HG02973 (cell line): ENCODE data around the gene SHPK.

Source experiments
- ATAC-seq: cut with Tn5 transposase; IDR thresholded peaks from one replicate; pipeline ENCODE4 v1.9.1; 2021; ENCODE audit warnings: moderate library complexity; ENCODE audit not compliant: unreplicated experiment

SHPK gene

DNA sequence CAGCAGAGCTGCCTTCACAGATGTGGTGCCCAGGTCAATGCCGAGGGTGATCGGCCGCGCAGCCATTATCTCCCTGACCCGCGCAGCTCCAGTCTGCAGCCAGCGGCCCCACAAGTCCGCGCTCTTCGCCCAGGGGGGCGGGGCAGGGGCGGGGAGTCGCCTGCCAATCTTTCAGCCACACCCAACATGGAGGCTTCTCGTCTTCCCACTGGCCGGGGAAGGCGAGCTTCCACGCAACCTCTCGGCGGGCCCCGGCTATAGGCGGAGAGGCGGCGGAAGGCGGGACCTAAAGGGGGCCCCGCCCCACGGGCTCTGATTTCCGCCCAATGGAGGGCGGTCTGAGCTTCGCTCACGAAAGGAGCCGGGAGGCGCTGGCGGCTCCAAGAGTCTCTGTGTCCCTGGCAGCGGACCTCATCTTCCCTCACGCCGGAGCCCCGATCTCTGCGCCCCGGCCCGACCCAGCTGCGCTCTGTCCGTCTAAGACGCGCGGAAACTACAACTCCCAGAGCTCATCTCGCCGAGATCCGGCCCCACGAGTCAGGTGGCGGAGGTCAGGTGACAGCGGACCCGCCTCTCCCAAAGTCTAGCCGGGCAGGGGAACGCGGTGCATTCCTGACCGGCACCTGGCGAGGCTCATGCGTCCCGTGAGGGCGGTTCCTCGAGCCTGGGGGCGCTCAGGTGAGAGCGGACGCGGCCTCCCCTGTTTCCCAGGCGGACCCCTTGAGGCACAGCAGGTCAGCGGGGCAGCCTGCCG, at the start of gene SHPK, which contains the start of gene CTNS:
Gene SHPK, minus strand, starts transcription at position 97 of the 754 bp plus-strand sequence. Its CDS starts 31 bp downstream, at position 66.
Gene CTNS, plus strand, starts transcription at position 607 of the 754 bp plus-strand sequence. CDS start 3,447 bp downstream, outside the sequence.
- ATAC-seq = peak; percentile 86

- ATAC-seq = no peak
Measured at GRCh38 chr17:3685174-3685573, 49.1 kb upstream of the SHPK start.

DNA sequence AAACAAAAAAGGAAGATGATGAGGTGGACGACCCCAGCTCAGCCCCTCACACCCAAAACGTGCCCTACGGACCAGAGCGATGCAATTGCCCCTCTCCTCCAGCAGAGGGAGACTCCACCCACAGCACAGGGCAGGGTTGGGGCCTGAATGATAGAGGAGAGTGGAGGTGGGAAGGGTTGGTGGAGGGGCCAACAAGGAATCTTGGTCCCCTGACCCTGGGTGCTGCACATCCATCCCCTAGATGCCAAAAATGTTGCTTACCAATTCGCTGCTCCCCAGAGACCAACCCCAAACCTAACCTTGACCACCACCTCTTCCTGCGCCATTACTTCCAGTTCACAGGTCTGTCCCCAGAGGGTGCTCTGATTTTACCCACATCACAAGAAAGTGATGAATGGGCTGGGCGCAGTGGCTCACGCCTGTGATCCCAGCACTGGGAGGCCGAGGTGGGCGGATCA, 47.0 kb upstream of the SHPK start:
- no peak for ATAC-seq

DNA sequence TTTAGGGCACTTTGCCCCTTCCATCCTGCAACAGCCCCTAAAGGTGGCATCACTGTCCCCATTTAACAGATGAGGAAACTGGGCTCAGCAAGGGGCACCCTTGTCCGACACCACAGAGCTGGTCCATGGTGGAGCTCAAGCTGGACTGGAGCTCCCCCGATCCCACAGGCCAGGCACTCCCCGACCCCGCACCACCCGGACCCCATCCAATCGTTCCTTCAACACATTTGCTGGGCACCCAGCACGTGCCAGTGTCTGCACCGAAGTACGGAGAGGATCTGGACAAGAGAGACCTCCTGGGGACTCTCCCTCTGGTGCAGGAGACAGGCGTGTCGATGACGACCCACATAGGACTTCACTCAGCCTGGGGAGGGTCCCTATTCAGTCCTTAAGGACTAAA, 46.0 kb upstream of the SHPK start:
- ATAC-seq = no peak

DNA sequence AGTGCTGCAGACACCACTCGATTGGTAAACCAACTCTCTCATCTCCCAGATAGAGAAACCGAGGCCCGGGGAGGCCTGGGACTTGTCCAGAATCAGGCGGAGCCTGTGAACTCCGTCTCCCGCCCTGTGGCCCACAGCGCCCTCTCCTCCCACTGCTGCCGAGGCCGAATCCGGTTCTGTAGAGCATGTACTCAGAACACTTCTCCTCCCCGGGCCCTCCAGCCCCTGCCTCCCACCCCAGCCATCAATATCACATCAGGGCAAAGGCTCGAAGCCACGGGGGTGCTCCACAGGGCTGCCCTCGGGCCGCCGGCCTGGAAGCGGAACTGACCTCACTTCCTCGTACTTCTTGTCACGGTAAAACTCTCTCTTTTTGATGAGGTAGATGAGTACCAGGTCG, 45.5 kb upstream of the SHPK start:
- ATAC-seq = no peak

DNA sequence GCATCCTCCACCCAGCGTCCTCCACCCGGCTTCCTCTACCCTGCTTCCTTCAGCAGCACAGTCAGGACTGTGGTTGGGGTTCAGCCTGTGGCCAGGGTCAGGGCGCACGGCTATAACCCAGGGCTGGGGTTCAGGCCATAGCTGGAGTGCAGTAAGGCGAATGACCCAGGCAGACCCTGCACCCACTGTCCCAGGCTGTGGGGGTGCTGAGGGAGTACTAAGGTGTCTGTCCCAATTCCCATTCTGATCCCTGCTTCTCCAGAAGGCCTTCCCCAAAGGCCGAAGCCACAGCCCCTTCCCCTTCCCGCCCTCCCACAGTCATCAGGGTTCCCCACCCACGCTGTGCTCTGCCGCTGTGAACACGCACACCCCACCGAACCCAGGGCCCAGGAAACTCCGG, 45.0 kb upstream of the SHPK start:
- ATAC-seq = no peak

GRCh38 chr17:3679531-3680126, 43.6 kb upstream of the SHPK start:
- ATAC-seq = no peak

- no peak for ATAC-seq
Measured at GRCh38 chr17:3678821-3679530, 42.9 kb upstream of the SHPK start.

- ATAC-seq = no peak
Measured at GRCh38 chr17:3678095-3678820, 42.2 kb upstream of the SHPK start.

GRCh38 chr17:3675886-3676285, 39.8 kb upstream of the SHPK start:
- no peak for ATAC-seq

DNA sequence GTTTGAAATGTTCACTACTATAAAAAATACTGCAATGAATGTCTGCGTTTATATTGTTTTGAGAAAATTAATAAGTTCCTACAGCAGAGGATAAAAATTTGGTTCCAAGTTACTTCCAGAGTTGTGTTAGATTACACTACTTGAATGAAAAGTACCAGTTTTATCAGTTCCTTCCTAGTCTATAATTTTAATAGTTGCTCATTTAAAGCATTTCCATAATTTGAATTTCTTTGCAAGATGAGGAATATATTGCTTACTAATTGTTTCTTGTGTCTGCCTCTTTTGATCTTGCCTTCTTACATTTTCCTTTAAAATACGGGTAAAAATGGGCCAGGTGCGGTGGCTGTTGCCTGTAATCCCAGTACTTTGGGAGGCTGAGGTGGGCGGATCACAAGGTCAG, 36.5 kb upstream of the SHPK start:
- ATAC-seq = no peak

- ATAC-seq = no peak
Measured at GRCh38 chr17:3669548-3669947, 33.5 kb upstream of the SHPK start.

- peak; percentile 3 for ATAC-seq
Measured at GRCh38 chr17:3669085-3669347, 33.0 kb upstream of the SHPK start.

DNA sequence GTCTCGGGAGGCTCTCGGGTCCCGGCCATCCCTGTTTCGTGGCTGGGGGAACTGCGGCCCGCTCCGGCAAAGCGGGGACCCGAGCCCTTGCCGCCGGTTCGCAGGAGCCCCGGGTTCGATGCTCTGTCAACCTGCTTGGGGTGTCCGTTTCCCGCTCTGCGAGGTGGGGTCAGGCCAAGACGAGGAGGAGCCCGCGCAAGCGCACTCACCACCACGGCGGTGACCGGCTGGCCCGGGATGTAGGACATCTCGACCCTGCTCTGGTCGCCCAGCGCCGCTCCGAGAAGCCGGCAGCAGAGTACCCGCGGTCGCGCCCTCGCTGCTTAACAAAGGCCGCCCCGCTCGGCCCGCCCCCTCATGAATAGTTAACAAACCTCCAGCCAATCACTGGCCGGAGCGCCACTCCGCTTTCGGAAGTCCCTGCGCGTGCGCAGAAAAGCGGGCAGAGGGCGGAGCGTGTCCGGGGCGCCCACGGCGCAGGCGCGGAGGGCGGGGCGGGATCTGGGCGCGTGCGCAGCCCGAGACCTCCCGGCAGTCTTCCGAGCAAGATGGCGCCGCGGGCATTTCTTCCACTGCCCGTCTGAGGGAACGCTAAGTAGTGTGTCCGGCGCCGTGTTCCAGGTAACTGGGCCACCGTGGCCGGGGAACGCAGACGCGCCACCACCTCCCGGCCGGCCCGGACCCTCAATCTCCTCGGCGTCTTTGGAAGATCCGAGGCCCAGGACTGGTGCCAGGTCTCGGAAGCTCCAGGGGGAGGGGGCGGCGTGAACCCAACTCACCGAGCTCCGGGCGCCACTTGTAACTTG, 32.4 kb upstream of the SHPK start, which contains the start of the genes EMC6 and TAX1BP3:
Gene EMC6, plus strand, starts transcription at position 534 of the 806 bp plus-strand sequence. CDS start 335 bp downstream, outside the sequence.
Gene TAX1BP3, minus strand, starts transcription at position 300 of the 806 bp plus-strand sequence. Its CDS starts 52 bp downstream, at position 248.
- peak; percentile 81 for ATAC-seq

DNA sequence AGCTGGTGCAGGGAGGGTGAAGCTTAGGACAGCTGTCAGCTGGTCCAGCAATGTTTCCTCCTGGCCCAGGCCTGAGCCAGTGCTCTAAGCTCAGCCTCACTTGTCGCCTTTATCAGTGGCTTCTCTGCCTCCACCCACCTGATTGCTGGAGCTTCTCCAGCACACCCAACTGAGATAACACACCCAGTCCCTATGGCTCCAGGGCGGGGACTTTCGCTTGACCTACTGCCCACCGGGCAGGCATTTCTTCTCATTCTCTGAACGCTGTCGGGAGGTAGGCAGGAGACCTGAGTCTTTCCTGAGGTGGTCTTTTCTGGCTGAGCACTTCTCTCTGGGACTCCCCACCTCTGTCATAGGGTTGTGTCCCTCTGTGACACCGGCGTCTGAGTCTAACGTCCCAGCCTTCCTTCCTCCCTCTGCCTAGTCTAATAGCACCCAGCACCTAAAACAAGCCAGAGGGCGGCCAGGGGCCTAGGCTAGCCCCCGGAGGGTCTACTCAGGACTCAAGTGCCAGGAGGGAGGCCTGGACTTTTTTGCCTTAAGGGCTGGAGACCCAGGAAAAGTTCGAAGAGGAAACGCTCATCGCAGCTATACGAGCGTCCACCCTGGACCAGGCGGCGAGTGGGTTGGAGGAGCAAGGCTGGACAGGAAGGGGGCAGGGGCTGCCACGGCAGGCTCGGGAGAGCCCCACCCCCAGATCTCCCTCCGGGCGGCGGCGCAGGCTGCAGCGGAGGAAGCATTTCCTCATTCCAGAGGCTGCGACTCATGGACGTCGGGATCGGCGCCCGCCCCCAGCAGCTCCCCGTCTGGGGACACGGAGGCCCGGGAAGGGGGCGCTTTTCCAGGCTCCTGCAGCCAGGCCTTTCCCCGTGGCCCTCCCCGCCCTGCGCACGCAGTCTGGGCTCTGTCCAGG, 31.6 kb upstream of the SHPK start:
- peak; percentile 9 for ATAC-seq

- no peak for ATAC-seq
Measured at GRCh38 chr17:3666516-3666915, 30.5 kb upstream of the SHPK start.

DNA sequence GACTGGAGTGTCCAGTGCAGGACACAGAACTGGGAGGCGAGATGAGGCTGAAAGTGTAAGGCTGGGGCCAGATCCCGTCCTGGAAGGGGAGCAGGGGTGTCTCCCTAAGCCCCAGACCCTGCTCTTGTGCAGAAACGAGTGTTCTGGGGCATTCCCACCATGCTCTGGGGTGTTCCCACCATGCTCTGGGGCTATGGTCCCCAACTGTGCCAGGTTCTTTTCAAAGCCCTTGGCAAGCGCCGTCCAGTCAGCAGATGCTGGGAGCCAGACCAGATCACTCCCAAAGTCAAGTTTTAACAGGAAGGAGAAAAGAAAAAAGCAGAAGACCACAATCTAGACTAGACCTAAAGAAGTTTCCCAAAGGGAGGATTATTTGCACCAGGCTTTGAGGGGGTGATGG, 29.8 kb upstream of the SHPK start:
- ATAC-seq = no peak

DNA sequence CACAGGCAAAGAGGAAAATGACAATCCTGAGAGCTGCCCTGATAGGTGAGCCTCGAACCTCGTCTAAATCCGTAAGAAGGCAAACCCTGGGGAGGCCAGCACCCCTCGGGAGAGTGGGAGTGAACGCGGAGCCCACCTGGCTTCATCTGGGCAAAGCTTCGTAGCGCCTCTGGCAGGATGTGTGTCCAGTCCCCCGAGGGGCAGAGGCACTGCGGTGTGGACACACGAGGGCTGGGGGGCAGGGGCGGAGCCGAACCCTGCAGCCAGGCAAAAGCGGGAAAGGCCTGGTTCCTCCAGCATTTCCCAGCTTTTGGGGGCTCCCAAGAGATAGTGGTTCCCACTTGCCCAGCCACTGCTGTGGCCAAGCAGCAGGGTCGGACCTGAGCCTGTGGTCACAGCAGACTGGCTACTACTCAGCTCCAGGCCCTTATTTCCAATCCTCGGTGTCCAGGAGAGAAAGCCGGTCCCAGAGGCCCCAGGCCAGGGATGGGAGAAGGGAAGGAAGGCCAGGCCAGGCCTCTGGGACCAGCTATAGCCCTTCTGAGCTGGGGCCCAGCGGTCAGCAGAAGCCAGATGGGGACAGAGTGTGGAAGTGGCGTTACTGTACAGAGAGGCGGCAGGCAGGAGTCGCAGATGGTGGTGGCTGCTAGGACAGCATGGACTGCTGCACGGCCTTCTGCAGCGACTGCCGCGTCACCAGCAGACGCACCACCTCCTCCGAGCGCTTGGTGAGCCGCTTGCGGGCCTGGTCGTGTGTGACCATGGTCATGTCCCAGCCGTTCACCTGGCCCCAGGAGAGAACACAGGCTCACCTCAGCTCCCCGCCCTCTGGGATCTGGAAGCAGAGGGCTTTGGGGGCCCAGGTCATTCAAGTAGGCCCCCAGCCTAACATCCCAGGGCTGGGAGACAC, 27.3 kb upstream of the SHPK start:
- no peak for ATAC-seq
